Measurements from ENCODE around the gene FLCN. TPM values are rescaled to one million over a fixed set of nuclear protein-coding genes. Genes with fewer than 3 reads are reported as not detected.
"Not testable (repeated sequence)": the region's sequence is repeated elsewhere in the genome, so short reads cannot be mapped to it uniquely, and the experiment has no call there.

FLCN gene
- total RNA-seq = 27.7 and 30.4 TPM in 2 replicates

- H3K36me3 Mint-ChIP-seq (ENCODE audit: low read depth) = peaks cover 3% of the 10 kb centered on the region
- H3K27me3 Mint-ChIP-seq (ENCODE audit: low read depth) = no peaks in the 10 kb centered on the region
- peaks cover 29% of the 10 kb centered on the region for H3K4me1 Mint-ChIP-seq (ENCODE audit: low read depth)
- peak; percentile 81 for DNase-seq (ENCODE audit: low spot score)
- intact Hi-C loops (cut with micrococcal nuclease) = loop anchor here (2.0 to 5.0 kb wide), 5 partner anchors 30 to 85 kb away; partner anchors contain the start of genes COPS3, NT5M and PLD6
- peak within 1 kb of the TSS; percentile 95 for H3K27ac Mint-ChIP-seq
- H3K9me3 Mint-ChIP-seq = no peaks in the 10 kb centered on the region
- H3K4me3 Mint-ChIP-seq (ENCODE audit: low read depth) = peak within 1 kb of the TSS; percentile 95
Measured at GRCh38 chr17:17237026-17237799, at the start of gene FLCN. TSS of gene FLCN (minus strand) at chr17:17237168. CDS start at chr17:17228137, 9,031 bp downstream.

DNA sequence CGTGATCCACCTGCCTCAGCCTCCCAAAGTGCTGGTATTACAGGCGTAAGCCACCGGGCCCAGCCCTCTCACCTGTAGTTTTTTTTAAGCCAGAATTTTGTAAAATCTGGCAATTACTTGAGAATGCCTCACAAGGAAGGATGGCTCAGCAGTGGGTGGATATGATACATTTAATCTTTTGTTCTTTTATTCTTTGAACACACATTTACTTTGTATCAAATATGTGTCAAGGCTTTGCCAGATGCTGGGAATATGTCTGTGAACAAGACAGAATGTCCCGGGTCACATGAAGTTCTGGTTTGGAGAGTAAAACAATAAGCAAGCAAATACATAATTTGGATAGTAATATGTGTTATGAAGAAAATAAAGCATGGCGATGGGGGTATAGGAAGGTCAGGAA is 49.0 kb upstream of the FLCN start:
- H3K36me3 Mint-ChIP-seq (ENCODE audit: low read depth) = no peaks in the 10 kb centered on the region
- H3K4me3 Mint-ChIP-seq (ENCODE audit: low read depth) = no peak overlapping the region
- DNase-seq (ENCODE audit: low spot score) = no peak
- H3K4me1 Mint-ChIP-seq (ENCODE audit: low read depth) = peaks cover 11% of the 10 kb centered on the region
- no peaks in the 10 kb centered on the region for H3K27me3 Mint-ChIP-seq (ENCODE audit: low read depth)
- intact Hi-C loops (cut with micrococcal nuclease) = no loop called here
- H3K9me3 Mint-ChIP-seq = no peaks in the 10 kb centered on the region
- H3K27ac Mint-ChIP-seq = no peak overlapping the region

GRCh38 chr17:17280613-17281549 is 43.9 kb upstream of the FLCN start, which contains the start of gene COPS3:
TSS of gene COPS3 (minus strand) at chr17:17281246. CDS start at chr17:17281186, 60 bp downstream.
- peak within 1 kb of the TSS; percentile 94 for H3K27ac Mint-ChIP-seq
- H3K36me3 Mint-ChIP-seq (ENCODE audit: low read depth) = peaks cover 22% of the 10 kb centered on the region
- peaks cover 30% of the 10 kb centered on the region for H3K4me1 Mint-ChIP-seq (ENCODE audit: low read depth)
- no peaks in the 10 kb centered on the region for H3K27me3 Mint-ChIP-seq (ENCODE audit: low read depth)
- intact Hi-C loops (cut with micrococcal nuclease) = loop anchor here (1.0 to 2.0 kb wide), 2 partner anchors 24 to 44 kb away; partner anchors contain the start of gene FLCN
- peak within 1 kb of the TSS; percentile 90 for H3K4me3 Mint-ChIP-seq (ENCODE audit: low read depth)
- DNase-seq (ENCODE audit: low spot score) = peak; percentile 96
- no peaks in the 10 kb centered on the region for H3K9me3 Mint-ChIP-seq

GRCh38 chr17:17279316-17279715 is 42.3 kb upstream of the FLCN start:
- H3K9me3 Mint-ChIP-seq = no peaks in the 10 kb centered on the region
- peak overlapping the region; percentile 45 for H3K27ac Mint-ChIP-seq
- H3K4me1 Mint-ChIP-seq (ENCODE audit: low read depth) = peaks cover 30% of the 10 kb centered on the region
- peak overlapping the region; percentile 90 for H3K4me3 Mint-ChIP-seq (ENCODE audit: low read depth)
- intact Hi-C loops (cut with micrococcal nuclease) = no loop called here
- H3K27me3 Mint-ChIP-seq (ENCODE audit: low read depth) = no peaks in the 10 kb centered on the region
- no peak for DNase-seq (ENCODE audit: low spot score)
- peaks cover 29% of the 10 kb centered on the region for H3K36me3 Mint-ChIP-seq (ENCODE audit: low read depth)

DNA sequence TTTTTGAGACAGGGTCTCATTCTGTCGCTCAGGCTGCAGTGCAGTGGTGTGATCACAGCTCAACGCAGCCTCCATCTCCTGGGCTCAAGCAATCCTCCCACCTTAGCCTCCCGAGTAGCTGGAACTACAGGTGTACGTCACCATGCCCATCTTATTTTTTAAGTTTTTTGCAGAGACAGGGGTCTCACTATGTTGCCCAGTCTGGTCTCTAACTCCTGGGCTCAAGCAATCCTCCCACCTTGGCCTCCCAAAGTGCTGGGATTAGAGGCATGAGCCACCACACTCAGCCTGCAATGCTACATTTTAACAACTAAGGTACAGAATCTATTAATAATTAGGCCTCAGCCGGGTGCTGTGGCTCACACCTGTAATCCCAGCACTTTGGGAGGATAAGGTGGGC is 40.5 kb upstream of the FLCN start:
- DNase-seq (ENCODE audit: low spot score); intact Hi-C loops (cut with micrococcal nuclease); H3K27ac Mint-ChIP-seq; H3K4me3 Mint-ChIP-seq (ENCODE audit: low read depth); H3K27me3 Mint-ChIP-seq (ENCODE audit: low read depth); H3K9me3 Mint-ChIP-seq: not testable (repeated sequence)
- Mint-ChIP-seq H3K36me3 (ENCODE audit: low read depth) (peaks cover 46% of the 10 kb centered on the region), H3K4me1 (ENCODE audit: low read depth) (peaks cover 32% of the 10 kb centered on the region)

DNA sequence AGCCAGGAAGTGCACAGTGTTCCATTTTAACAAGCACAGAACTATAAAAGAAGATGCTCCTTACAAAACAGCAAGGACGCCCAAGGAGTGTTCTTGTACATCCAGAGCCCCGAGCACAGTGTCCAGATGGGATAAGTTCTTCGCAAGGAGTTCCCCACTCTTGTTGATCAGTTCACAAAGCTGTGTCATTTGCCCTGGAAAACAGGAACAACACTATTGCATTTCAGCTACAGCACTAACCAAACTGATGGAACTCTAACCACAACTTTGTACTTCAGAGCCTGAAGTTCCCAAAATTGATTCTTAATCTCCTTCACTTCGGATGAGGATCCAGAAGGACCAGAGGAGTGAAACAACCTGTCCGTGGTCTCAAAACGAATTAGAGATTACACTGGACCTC is 39.0 kb upstream of the FLCN start:
- Mint-ChIP-seq H3K4me3 (ENCODE audit: low read depth) (no peak overlapping the region), H3K27ac (no peak overlapping the region), H3K27me3 (ENCODE audit: low read depth) (no peaks in the 10 kb centered on the region), H3K36me3 (ENCODE audit: low read depth) (peaks cover 48% of the 10 kb centered on the region), H3K4me1 (ENCODE audit: low read depth) (peaks cover 21% of the 10 kb centered on the region), H3K9me3 (no peaks in the 10 kb centered on the region)
- no peak for DNase-seq (ENCODE audit: low spot score)
- intact Hi-C loops (cut with micrococcal nuclease) = no loop called here

DNA sequence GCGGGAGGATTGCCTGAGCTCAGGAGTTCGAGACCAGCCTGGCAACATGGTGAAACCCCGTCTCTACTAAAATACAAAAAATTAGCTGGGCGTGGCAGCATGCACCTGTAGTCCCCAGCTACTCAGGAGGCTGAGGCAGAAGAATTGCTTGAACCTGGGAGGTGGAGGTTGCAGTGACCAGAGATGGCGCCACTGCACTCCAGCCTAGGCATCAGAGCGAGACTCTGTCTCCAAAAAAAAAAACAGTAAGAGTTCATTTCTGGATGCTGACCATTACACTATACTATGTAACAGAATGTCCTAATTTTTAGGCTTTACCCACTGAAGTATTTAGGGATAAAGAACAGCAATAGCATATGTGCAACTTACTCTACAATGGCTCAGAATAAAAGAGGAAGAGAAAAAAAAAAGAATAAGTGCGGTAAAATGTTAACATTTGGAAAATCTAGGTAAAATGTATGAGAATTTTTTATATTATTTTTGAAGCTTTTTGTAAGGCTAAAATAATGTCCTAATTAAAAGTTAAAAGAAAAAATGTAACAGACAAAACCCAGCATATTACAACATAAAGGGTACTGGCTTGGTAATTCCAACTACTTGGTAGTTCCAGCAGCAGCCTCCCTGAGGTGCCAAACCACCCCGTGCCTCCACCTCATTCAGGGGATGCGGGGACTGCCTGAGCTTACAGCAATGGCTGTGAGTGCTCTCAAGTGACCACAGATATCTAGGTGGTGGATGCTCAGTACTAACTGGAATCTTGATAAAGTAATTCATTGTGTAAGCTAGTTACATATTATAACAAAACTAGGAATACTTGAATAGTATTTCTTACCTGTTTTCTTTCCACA is 33.2 kb upstream of the FLCN start:
- no peak for DNase-seq (ENCODE audit: low spot score)
- Mint-ChIP-seq H3K9me3 (no peaks in the 10 kb centered on the region), H3K4me1 (ENCODE audit: low read depth) (peaks cover 3% of the 10 kb centered on the region), H3K27me3 (ENCODE audit: low read depth) (no peaks in the 10 kb centered on the region), H3K36me3 (ENCODE audit: low read depth) (peaks cover 59% of the 10 kb centered on the region), H3K4me3 (ENCODE audit: low read depth) (no peak overlapping the region), H3K27ac (no peak overlapping the region)
- intact Hi-C loops (cut with micrococcal nuclease) = no loop called here

GRCh38 chr17:17264430-17264829 is 27.5 kb upstream of the FLCN start:
- no peak overlapping the region for H3K27ac Mint-ChIP-seq
- DNase-seq (ENCODE audit: low spot score) = no peak
- H3K9me3 Mint-ChIP-seq = no peaks in the 10 kb centered on the region
- H3K4me1 Mint-ChIP-seq (ENCODE audit: low read depth) = peaks cover 1% of the 10 kb centered on the region
- intact Hi-C loops (cut with micrococcal nuclease) = no loop called here
- H3K4me3 Mint-ChIP-seq (ENCODE audit: low read depth) = no peak overlapping the region
- H3K27me3 Mint-ChIP-seq (ENCODE audit: low read depth) = no peaks in the 10 kb centered on the region
- H3K36me3 Mint-ChIP-seq (ENCODE audit: low read depth) = peaks cover 63% of the 10 kb centered on the region

DNA sequence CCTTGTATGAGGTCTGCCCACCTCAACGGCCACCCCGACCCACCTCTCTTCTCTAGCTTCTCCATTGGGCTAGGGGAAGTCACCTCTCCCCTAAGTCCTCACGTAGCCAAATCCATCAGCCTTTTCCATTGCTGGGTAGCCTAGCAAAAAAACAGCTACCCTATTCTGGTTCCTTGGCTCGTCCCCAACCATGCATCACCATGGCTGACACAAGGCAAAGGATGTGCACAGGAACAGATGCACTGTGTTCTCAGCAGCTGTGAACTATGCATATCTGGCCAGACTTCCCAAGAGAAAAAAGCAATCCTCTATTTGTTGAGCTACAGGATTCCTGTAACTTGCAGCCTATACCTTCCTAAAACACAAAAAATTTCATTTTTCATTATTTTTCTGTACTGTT is 22.0 kb upstream of the FLCN start:
- no peak for DNase-seq (ENCODE audit: low spot score)
- H3K4me3 Mint-ChIP-seq (ENCODE audit: low read depth) = no peak overlapping the region
- H3K36me3 Mint-ChIP-seq (ENCODE audit: low read depth) = peaks cover 70% of the 10 kb centered on the region
- H3K9me3 Mint-ChIP-seq = no peaks in the 10 kb centered on the region
- H3K27me3 Mint-ChIP-seq (ENCODE audit: low read depth) = no peaks in the 10 kb centered on the region
- no peaks in the 10 kb centered on the region for H3K4me1 Mint-ChIP-seq (ENCODE audit: low read depth)
- intact Hi-C loops (cut with micrococcal nuclease) = no loop called here
- no peak overlapping the region for H3K27ac Mint-ChIP-seq

DNA sequence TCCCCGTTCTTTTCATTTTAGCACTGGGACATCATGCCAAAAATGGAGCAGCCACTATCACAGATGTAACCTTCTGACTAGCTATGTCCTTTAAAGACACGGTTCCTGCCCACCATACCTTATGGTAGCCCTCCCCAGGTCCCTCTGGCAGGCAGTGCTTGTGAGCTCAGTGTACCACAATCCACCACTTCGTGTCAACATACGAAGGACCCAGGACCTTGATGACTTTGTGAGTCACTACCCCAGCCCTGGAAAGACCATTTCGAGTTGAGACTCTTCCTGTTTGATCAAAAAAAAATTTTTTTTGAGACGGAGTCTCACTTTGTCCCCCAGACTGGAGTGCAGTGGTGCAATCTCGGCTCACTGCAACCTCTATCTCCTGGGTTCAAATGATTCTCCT is 21.0 kb upstream of the FLCN start:
- H3K36me3 Mint-ChIP-seq (ENCODE audit: low read depth) = peaks cover 74% of the 10 kb centered on the region
- no peak overlapping the region for H3K27ac Mint-ChIP-seq
- H3K4me1 Mint-ChIP-seq (ENCODE audit: low read depth) = peaks cover 2% of the 10 kb centered on the region
- intact Hi-C loops (cut with micrococcal nuclease) = no loop called here
- H3K27me3 Mint-ChIP-seq (ENCODE audit: low read depth) = no peaks in the 10 kb centered on the region
- H3K4me3 Mint-ChIP-seq (ENCODE audit: low read depth) = no peak overlapping the region
- DNase-seq (ENCODE audit: low spot score) = no peak
- H3K9me3 Mint-ChIP-seq = no peaks in the 10 kb centered on the region

DNA sequence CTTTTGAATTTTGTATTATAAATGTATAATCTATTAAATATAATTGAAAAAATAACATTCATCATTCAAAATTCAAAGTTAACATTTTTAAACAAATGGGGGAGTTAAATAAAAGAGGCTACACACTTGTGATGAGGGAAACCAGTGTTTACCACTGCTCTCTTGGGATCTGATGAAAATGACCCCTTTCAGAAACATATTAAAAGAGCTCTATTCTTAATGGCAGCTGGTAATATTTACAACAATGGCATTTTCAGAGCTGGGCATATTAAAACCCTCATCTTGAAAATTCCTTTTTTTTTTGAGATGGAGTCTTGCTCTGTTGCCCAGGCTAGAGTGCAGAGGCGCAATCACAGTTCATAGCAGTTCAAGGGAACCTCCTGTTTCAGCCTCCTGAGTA is 19.3 kb upstream of the FLCN start:
- Mint-ChIP-seq H3K4me3 (ENCODE audit: low read depth) (no peak overlapping the region), H3K27me3 (ENCODE audit: low read depth) (no peaks in the 10 kb centered on the region), H3K36me3 (ENCODE audit: low read depth) (peaks cover 80% of the 10 kb centered on the region), H3K9me3 (no peaks in the 10 kb centered on the region), H3K4me1 (ENCODE audit: low read depth) (peaks cover 2% of the 10 kb centered on the region), H3K27ac (no peak overlapping the region)
- intact Hi-C loops (cut with micrococcal nuclease) = no loop called here
- DNase-seq (ENCODE audit: low spot score) = no peak

DNA sequence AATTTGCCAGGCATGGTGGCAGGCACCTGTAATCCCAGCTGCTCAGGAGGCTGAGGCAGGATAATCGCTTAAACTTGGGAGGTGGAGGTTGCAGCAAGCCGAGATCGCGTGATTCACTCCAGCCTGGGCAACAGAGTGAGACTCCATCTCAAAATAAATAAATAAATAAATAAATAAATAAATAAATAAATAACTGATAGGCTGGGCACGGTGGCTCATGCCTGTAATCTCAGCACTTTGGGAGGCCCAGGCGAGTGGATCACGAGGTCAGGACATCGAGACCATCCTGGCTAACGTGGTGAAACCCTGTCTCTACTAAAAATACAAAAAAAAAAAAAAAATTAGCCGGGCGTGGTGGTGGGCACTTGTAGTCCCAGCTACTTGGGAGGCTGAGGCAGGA is 18.7 kb upstream of the FLCN start:
- intact Hi-C loops (cut with micrococcal nuclease); H3K9me3 Mint-ChIP-seq: not testable (repeated sequence)

More for the DNA sequence above, 18.7 kb upstream of the FLCN start:
- not testable (repeated sequence) for DNase-seq (ENCODE audit: low spot score); H3K4me3 Mint-ChIP-seq (ENCODE audit: low read depth); H3K4me1 Mint-ChIP-seq (ENCODE audit: low read depth); H3K27ac Mint-ChIP-seq; H3K27me3 Mint-ChIP-seq (ENCODE audit: low read depth)
- H3K36me3 Mint-ChIP-seq (ENCODE audit: low read depth) = peaks cover 75% of the 10 kb centered on the region

All from activated T-helper 2 cell treated with anti-CD3 and anti-CD28 coated beads, Interferon-gamma antibody, Interleukin-2, Interleukin-4, amounts not matched to agents 10 μg/mL and 5 μg/mL and 100 μg/mL, durations not matched to agents 14 hours and 24 hours and 36 hours (primary cell).